Right cardiac atrium (tissue), 5 donors: ENCODE data around the gene GALNTL6. TPM values are rescaled to one million over a fixed set of nuclear protein-coding genes. Genes with fewer than 3 reads are reported as not detected.
"Not testable (repeated sequence)": the region's sequence is repeated elsewhere in the genome, so short reads cannot be mapped to it uniquely, and the experiment has no call there.

Source experiments
- ATAC-seq, 2 donors: fragments of 200-7000 bp; cut with Tn5 transposase; one replicate each; pipeline versions ENCODE4 v1.8.0 to v1.9.1; 2020; ENCODE audit warnings: moderate library complexity in 2 of 2, mild to moderate bottlenecking in 1 of 2
- DNase-seq, 3 donors: peaks; one replicate each; pipeline ENCODE4 v3.0.0-alpha.2; 2020
- H3K27ac ChIP-seq: one replicate; pipeline ENCODE4 v1.5.1; 2013; ENCODE audit warnings: mild to moderate bottlenecking, low read length, control low read depth, moderate library complexity
- H3K27me3 ChIP-seq: one replicate; pipeline ENCODE4 v1.6.1; 2013; ENCODE audit not compliant: control insufficient read depth, insufficient read depth
- H3K4me1 ChIP-seq: one replicate; pipeline ENCODE4 v1.6.1; 2013; ENCODE audit warnings: low read length; ENCODE audit not compliant: control insufficient read depth, insufficient read depth
- H3K4me3 ChIP-seq: one replicate; pipeline ENCODE4 v1.5.1; 2013; ENCODE audit warnings: low read length, control low read depth
- H3K9me3 ChIP-seq: one replicate; pipeline ENCODE4 v1.6.1; 2013; ENCODE audit warnings: low read length; ENCODE audit not compliant: control insufficient read depth
- WGBS: extraction: QIAGEN DNeasy Blood & Tissue Kit; methylation state at CpG from one replicate; pipeline ENCODE4 v1.1.7; 2013; 5-methylcytosine and 5-hydroxymethylcytosine counted together
- intact Hi-C, 4 donors: fragments of 100-400 bp; cut with DNase I; formaldehyde crosslinking; loops; one replicate each; pipeline versions ENCODE4 v1.11.0 to v1.14.0; 2022 to 2023
- polyA plus RNA-seq: library from polyadenylated mRNA; stranded (reverse); fragments of 200-250 nt; gene quantifications from one replicate; pipeline ENCODE4 v1.2.3, GENCODE V29; 2013
- total RNA-seq, 4 donors: library from RNA; stranded (reverse); fragmentation: NEBNext Ultra II Directional; extraction: Animal tissue kit (Norgen Biotek cat#: 25700); gene quantifications; one replicate each; pipeline ENCODE4 v1.2.1, GENCODE V29; 2021
- donor health status: healthy with polysubstance abuse.
- donor health status: DM: no; HTN: yes; CAD: no.
- donor health status: DM: no; HTN: no; CAD: no.
- donor health status: DM: no; HTN: yes; CAD: no; lungs with severe emphysema.
- donor health status: DM: yes; HTN: yes; CAD: no.

The GALNTL6 gene
- total and polyA plus RNA-seq, 5 donors: not detected

DNA sequence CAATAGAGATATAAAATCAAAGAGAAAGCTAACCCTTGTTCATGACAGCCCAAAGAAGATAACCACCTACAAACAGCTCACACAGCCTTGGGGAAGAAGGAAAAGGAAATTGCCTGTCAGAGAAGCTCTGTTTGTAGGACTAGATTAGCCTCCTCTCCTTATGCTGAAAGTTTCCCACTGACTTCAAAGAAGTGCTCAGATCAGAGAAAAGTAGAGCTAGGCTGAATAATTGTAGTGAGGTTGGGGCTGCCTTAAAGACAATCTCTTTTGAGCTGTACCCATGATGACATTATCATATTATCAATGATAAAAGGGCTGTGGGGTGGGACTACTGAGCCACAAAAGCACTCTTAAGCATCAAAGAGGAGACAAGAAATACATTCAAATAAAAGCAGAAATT is 1132.4 kb downstream of the GALNTL6 start:
- DNase-seq: no peak
- H3K27ac ChIP-seq: no peak overlapping the region
- no peak for ATAC-seq
- H3K9me3 ChIP-seq: no peaks in the 10 kb centered on the region
- H3K4me1 ChIP-seq: no peaks in the 10 kb centered on the region
- intact Hi-C loops: no loop called here
- H3K4me3 ChIP-seq: no peak overlapping the region
- H3K27me3 ChIP-seq: no peaks in the 10 kb centered on the region

DNA sequence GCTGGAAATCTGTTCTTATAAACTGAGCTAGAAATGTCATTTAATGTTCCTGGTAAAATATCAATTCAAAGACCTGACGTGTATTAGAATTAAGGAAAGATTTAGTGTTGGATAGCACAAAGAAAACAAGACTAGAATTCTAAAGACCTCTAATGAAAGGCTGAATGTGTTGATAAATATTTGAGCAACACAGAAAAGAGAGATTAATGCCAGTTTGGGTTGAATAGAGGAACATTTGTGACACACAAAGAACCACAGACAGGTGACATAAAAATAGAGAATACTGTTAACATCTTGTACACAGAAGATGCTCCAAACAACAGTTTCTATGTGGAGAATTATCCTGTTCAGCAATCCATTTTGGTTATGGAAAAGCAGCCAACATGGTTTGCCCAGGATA is 1133.3 kb downstream of the GALNTL6 start:
- ATAC-seq (no peak), DNase-seq (no peak)
- intact Hi-C loops: no loop called here
- Histone ChIP-seq H3K4me1 (no peaks in the 10 kb centered on the region), H3K27me3 (no peaks in the 10 kb centered on the region), H3K9me3 (no peaks in the 10 kb centered on the region), H3K27ac (no peak overlapping the region), H3K4me3 (no peak overlapping the region)
- 75% methylated on average over 1 of the region's 1 CpG for WGBS

DNA sequence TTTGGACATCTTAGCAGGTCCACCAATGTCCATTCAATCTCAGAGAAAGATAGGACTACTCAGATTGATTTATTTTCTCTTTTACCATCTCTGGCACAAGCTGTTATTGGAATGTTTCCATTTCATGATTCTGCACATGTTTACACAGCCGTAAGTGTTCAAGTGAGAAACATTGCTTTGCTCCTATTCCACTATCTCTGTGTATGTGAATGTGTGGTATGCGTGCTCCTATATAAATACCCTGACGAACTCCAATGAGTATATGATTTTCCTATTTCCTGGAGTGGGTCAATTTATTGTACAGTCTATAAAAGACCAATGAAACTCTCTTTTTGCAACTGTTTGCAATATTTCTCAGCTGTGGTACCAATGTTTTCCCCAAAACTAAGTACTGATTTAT is 1134.4 kb downstream of the GALNTL6 start:
- DNase-seq (no peak), ATAC-seq (no peak)
- Histone ChIP-seq H3K4me1 (no peaks in the 10 kb centered on the region), H3K9me3 (no peaks in the 10 kb centered on the region), H3K4me3 (no peak overlapping the region), H3K27me3 (no peaks in the 10 kb centered on the region), H3K27ac (no peak overlapping the region)
- intact Hi-C loops: no loop called here
- WGBS: 43% methylated on average over 3 of the region's 3 CpGs

DNA sequence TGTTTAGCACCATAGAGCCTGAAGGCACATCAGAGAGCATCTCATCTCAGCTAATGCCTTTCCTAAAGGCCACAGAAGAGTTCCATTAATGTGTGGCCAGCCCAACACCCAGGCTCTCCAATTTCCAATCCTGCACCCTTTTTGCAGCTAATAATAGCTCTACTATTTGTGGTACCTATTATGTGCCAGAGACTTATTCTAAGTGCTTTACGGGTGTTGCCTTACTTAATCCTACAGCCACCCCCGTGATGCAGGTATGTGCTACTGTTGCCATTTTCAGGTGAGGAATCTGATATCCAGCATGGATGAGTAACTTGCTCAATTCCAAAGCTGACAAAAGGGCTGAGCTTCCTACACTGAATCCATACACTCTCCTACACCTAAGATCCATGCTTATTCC is 1137.8 kb downstream of the GALNTL6 start:
- Histone ChIP-seq H3K4me3 (no peak overlapping the region), H3K4me1 (no peaks in the 10 kb centered on the region), H3K9me3 (no peaks in the 10 kb centered on the region), H3K27ac (no peak overlapping the region), H3K27me3 (no peaks in the 10 kb centered on the region)
- ATAC-seq: no peak
- no peak for DNase-seq
- intact Hi-C loops: no loop called here
- 65% methylated on average over 2 of the region's 2 CpGs for WGBS

DNA sequence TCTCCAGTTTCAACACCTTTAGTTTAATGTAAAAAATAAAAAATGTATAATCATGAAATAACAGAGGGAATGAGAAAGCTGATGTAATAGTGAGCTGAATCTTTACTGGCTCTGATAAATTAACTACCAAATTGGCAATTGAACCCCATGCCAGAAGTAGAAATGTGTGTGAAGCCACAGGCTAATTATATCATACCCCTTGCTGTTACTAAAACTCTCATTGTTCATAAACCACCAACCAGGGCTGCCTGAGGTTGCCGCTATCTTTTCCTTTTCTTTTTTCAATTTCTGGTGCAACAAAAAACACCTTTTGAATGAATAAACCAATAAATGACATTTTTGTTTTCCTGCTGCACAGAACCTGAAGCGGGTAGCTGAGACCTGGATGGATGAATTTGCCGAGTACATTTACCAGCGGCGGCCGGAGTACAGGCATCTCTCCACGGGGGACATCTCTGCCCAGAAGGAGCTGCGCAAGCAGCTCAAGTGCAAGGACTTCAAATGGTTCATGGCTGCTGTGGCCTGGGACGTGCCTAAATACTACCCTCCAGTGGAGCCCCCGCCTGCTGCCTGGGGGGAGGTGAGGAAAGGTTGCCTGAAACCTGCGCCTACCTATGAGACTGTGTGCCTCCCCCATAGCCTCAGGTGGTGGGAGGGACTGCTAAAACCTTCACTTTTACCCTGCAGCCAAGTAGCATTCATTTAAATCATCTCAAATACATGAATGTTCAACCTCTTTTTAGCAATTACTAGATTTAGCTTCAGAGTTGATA is 1138.7 kb downstream of the GALNTL6 start:
- 83% methylated on average over 11 of the region's 11 CpGs for WGBS
- Histone ChIP-seq H3K4me1 (no peaks in the 10 kb centered on the region), H3K27me3 (no peaks in the 10 kb centered on the region), H3K4me3 (no peak overlapping the region), H3K9me3 (no peaks in the 10 kb centered on the region), H3K27ac (no peak overlapping the region)
- DNase-seq (no peak), ATAC-seq (no peak)
- intact Hi-C loops: no loop called here

DNA sequence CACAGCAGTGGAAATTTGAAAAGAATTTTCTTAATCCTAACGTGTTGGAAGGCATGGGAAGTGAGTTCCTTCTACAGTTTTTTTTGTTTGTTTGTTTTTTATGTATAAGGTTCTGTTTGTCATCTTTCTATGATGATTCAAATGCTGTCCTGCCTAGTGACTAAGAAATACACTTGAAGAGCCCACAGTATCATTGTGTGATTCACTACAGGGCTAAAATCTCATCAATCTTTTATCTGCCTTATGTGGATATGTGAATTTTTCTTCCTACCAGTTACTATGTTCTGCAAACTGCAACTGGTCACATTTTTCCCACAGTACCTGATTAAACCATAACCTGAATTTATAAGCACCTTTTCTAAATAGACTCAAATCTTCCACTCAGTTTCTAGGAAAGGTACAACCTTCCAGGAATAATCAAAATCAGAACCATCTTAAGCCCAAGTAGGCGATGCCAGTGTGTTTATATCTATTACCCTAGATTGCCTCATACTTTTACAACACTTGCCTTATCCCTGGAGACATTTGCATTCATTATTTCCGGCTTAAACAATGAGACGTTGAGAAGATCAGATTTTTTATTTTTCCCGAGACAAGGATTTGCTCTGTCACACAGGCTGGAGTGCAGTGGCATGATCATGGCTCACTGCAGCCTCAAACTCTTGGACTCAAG is 1140.8 kb downstream of the GALNTL6 start:
- WGBS: 60% methylated on average over 5 of the region's 5 CpGs
- intact Hi-C loops: no loop called here
- no peaks in the 10 kb centered on the region for H3K27me3 ChIP-seq
- DNase-seq: no peak
- ATAC-seq: no peak
- H3K4me1 ChIP-seq: no peaks in the 10 kb centered on the region
- no peak overlapping the region for H3K27ac ChIP-seq
- no peaks in the 10 kb centered on the region for H3K9me3 ChIP-seq
- H3K4me3 ChIP-seq: no peak overlapping the region

DNA sequence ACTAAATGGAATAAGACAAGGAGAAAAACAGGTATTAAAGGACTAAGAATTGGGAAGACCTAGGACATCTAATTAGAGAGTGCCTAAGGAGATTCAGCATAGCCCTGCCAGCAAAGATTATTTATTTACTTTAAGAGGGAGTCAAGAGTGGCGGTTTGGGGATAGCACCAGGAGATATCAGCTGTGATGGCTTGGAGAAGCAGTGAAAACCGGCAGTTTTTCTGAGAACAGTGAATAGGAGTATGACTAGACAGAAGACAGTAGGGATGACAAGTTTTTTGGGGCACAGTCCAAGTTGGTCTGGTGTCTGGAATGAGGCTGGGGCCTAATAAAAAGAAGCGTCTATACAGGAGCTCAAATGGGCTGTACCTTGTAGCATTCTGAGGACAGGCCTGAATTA is 1143.1 kb downstream of the GALNTL6 start:
- WGBS: 76% methylated on average over 3 of the region's 3 CpGs
- H3K27me3 ChIP-seq, ATAC-seq, H3K4me3 ChIP-seq, H3K27ac ChIP-seq, H3K9me3 ChIP-seq, intact Hi-C loops, H3K4me1 ChIP-seq, DNase-seq: not testable (repeated sequence)

DNA sequence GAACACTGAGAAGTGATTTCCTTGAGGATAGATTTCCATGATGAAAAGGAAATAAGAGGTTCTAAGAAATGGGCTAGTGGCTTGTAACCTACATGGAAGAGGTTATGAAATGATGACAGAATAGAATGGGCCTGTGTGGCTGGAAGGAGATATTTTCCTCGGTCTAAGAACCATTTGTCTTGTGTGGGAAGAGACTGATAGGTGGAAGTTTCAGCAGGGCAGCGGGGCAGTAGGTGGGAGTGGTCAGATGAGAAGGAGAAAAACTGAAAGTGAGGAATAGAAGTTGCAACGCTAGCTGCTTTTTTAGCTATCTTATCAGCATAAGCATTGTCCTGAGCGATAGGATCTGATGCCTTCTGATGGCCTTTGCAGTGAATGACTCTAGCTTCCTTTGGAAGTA is 1144.0 kb downstream of the GALNTL6 start:
- Histone ChIP-seq H3K4me3 (no peak overlapping the region), H3K9me3 (no peaks in the 10 kb centered on the region), H3K4me1 (no peaks in the 10 kb centered on the region), H3K27me3 (no peaks in the 10 kb centered on the region), H3K27ac (no peak overlapping the region)
- ATAC-seq (no peak), DNase-seq (no peak)
- 54% methylated on average over 4 of the region's 4 CpGs for WGBS
- intact Hi-C loops: no loop called here

DNA sequence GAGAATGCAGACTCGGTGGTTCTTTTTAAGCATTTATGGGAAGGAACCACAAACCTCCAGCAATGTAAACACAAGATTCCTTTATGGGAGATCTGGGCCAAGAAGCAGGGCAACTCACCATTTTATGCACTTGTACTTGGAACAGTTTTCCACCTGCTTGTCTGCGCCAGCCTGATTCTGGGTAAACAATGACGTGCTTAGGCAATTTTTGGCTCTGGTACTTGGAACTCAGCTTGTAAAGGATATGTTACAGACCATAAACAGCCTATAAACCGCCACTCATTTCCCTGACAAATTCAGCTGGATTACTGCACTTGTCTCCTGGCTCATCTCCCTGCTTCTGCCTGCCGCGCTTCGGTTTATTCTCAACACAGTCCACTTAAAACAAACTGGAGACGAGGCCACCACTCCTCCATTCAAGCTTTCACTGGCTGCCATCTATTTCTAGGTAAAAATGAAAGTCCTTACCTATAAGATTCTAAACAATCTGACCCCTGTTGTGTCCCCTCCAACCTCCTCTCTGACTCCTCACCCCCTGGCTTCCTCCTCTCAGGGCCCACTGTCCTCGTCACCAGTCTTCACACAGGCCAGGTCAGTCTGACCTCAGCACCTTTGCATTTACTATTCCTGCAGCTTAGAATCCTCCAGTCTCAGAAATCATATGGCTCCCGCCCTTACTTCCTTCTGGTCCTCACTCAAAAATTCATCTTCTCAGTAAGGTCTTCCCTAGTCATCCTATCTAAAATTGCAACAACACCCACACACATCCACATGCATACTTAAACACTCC is 1149.6 kb downstream of the GALNTL6 start:
- DNase-seq (no peak), ATAC-seq (no peak)
- Histone ChIP-seq H3K9me3 (no peaks in the 10 kb centered on the region), H3K27ac (no peak overlapping the region), H3K27me3 (no peaks in the 10 kb centered on the region), H3K4me1 (no peaks in the 10 kb centered on the region), H3K4me3 (no peak overlapping the region)
- intact Hi-C loops: no loop called here
- 67% methylated on average over 10 of the region's 10 CpGs for WGBS

DNA sequence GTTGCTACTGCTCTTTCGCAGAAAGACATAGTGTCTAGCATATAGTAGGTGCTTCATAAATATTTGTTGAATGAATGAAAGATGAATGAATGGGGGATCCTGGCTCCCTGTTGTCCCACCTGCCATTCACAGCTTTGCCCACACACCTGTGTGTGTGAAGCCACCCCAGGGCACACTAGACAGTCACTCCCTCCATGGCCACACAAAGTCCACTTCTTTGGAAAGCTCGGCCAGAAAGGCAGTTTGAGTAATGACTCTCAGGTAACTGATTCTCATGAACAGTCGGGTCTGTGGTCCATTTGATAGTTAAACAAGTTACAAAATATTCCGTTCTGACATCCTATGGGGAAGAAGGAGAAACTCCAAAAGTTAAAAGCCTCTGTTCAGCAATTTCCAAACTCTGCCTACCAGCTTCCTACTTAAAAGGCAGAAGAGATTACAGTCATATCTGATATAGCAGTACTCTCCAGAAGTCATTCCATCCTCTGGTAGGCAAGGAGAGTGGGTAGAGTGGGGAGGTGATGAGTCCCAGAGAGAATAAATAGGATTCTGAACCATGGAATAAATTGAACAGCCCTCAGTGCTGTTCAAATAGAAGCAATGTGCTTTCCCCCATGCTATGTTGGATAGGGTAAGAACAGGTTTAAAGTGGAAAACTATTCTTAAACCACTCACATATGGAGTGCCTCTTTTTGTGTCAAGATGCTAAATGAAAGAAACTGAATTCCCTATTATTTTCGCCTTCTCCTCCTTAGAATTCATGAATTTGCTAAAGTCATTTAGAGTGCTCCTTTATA is 1150.5 kb downstream of the GALNTL6 start:
- no peaks in the 10 kb centered on the region for H3K4me1 ChIP-seq
- H3K27me3 ChIP-seq: no peaks in the 10 kb centered on the region
- no peak overlapping the region for H3K27ac ChIP-seq
- DNase-seq (no peak), ATAC-seq (no peak)
- no peak overlapping the region for H3K4me3 ChIP-seq
- intact Hi-C loops: no loop called here
- no peaks in the 10 kb centered on the region for H3K9me3 ChIP-seq
- WGBS: 84% methylated on average over 5 of the region's 5 CpGs
